ENCODE results near the gene FAM78A. TPM values are rescaled to one million over a fixed set of nuclear protein-coding genes. Genes with fewer than 3 reads are reported as not detected.
A peak's percentile ranks its signal among the peaks of the same experiment; 100 is the strongest.

The FAM78A gene
- total RNA-seq, 1 donor from 2014 or later = 0.85 TPM

GRCh38 chr9:131302244-131303075 lies 26.1 kb upstream of the FAM78A start:
- no peak for DNase-seq (ENCODE audit: low read depth)

- DNase-seq (ENCODE audit: low read depth) = no peak
Observed at GRCh38 chr9:131300444-131300843, 24.1 kb upstream of the FAM78A start.

DNA sequence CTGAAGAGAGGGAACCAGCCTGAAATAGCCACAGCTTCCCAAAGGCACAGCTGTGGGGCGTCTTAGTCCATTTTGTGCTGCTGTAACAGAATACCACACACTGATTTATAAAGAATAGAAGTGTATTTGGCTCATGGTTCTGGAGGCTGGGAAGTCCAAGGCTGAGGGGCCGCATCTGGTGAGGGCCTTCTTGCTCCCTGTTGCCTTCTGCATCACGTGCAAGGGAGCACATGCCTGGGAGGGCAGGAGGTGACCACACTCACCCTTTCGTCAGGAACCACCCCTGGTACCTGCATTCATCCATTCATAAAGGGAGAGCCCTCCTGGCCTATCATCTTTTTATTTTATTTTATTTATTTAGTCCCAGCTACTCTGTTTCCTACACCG lies 23.6 kb upstream of the FAM78A start:
- DNase-seq (ENCODE audit: low read depth) = no peak

DNA sequence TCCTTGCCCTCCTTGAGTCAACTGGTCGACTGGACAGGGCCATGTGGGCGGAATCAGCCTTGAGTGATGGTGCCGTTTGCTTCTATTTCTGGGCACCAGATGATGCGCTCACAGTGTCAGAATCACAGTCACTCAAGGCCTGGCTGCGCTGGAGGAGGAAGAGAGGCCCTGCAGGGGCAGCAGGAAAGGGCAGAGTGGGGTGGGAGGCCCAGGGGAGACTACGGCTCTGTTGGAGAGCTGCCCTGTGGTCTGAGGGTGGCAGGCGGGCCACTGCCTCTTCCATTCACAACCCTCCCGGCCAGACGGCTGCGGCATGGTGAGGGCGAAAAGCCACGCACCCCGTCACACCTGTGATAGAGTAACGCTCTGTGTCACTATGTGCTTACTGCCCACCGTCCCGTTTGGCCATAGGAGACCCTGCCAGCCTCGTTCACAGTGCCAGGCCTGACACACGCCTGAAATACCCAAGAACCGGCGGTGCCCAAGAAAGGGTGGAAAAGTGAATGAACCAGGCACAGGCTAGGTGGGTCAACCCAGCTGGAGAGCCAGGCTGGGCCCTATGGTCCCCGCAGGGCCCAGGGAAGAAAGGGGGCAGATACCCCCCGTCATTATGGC lies 23.1 kb upstream of the FAM78A start:
- no peak for DNase-seq (ENCODE audit: low read depth)

- no peak for DNase-seq (ENCODE audit: low read depth)
Observed at GRCh38 chr9:131298816-131299215, 22.5 kb upstream of the FAM78A start.

DNA sequence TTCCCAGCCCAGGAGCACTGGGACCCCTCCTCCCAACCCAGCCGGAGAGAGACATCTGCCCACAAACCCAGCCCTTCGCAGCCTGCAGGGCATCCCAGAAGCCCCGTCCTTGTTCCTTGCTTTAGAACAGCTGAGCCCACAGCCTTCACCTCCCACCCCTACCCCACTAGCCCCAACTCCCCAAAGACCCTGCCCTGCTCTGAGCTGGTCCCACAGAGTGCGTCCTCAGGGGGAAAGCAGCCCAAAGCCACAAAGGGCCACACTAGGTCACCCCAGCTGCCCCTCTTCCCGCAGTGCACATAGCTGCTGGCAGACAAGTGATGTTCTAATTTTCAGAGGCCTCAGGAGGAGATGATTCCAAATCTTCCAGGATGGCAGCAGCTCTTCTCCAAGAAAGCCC lies 22.0 kb upstream of the FAM78A start:
- DNase-seq (ENCODE audit: low read depth) = no peak

DNA sequence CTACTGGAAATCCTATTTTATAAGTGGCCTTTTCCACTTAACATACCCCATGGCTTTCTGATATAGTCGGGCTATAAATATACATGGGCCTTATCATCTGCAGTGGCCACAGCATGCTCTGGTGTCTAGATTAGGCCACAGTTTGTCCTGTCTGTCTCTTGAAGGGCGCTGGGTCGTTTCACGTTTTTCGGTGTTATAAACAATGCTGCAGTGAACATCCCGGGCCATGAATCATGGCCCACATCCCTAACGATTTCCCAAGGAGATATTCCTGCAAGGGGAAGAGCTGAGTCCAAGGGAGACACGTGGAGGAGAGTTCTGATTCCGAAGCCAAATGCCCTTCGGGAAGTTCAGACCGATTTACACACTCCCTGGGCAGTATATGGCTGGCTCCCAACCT lies 21.6 kb upstream of the FAM78A start:
- DNase-seq (ENCODE audit: low read depth) = no peak

GRCh38 chr9:131296906-131297500 lies 20.7 kb upstream of the FAM78A start:
- no peak for DNase-seq (ENCODE audit: low read depth)

DNA sequence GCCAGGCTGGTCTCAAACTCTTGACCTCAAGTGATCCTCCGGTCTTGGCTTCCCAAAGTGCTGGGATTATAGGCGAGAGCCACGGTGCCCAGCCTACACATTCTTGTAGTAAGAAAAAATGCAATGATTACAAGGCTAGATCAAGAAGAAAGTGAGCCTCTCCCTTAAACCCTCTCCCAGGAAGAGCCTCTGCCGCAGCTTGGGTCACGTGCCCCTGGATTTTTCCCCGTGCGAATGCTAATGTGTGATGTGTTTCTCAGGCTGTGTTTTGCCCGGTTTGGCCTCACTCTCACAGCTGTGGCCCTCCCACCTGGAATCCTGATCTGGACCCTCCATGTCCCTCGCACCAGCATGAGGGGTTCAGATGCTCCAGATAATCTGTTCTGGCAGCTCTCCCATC lies 20.1 kb upstream of the FAM78A start:
- no peak for DNase-seq (ENCODE audit: low read depth)

- no peak for DNase-seq (ENCODE audit: low read depth)
Observed at GRCh38 chr9:131292937-131293336, 16.6 kb upstream of the FAM78A start.

GRCh38 chr9:131291795-131292315 lies 15.5 kb upstream of the FAM78A start:
- no peak for DNase-seq (ENCODE audit: low read depth)

- DNase-seq (ENCODE audit: low read depth) = no peak
Observed at GRCh38 chr9:131290767-131291370, 14.6 kb upstream of the FAM78A start.

GRCh38 chr9:131290036-131290766 lies 13.9 kb upstream of the FAM78A start:
- DNase-seq (ENCODE audit: low read depth) = no peak

DNA sequence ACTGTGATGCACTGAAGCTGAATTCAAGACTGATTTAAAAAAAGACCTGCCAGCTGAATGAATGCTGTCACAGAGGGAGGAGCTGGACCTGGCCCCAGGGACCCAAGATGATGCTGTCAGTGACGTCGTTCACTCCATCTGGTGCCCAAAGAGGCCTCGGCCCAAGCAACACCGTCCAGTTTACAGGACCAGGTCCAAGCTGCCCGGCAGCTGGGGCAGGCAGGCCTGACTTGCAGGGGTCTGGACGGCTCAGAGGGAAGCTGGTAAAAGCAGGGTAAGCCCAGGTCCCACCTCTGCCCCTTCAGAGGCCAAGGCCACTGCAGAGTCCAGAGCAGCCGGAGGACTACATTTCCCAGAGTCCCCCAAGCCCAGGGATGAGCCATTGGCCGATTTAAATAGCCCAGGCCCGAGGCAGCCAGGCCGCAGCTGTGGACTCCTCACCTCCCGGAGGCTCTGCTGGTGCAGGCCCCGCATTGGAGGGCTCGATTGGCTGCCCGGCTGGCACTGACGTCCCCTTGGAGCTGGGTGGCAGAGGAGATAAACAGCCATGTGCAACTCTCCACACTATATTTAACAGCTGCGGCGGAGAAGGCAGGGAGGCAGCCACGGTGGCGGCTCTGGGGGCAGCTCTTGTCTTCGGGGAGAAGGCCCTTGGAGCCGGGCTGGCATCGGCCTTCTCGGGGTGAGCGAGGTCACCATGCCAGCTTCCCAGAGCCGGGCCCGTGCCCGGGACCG lies 13.2 kb upstream of the FAM78A start, which contains the start of gene PLPP7:
TSS of gene PLPP7 (plus strand) at position 423 of the 735 bp plus-strand sequence. CDS start at position 698, 275 bp downstream.
- DNase-seq (ENCODE audit: low read depth) = peak; percentile 55

GRCh38 chr9:131288217-131288616 lies 11.9 kb upstream of the FAM78A start:
- DNase-seq (ENCODE audit: low read depth) = no peak

- no peak for DNase-seq (ENCODE audit: low read depth)
Observed at GRCh38 chr9:131287359-131287758, 11.0 kb upstream of the FAM78A start.

GRCh38 chr9:131284856-131285255 lies 8.5 kb upstream of the FAM78A start:
- DNase-seq (ENCODE audit: low read depth) = no peak

DNA sequence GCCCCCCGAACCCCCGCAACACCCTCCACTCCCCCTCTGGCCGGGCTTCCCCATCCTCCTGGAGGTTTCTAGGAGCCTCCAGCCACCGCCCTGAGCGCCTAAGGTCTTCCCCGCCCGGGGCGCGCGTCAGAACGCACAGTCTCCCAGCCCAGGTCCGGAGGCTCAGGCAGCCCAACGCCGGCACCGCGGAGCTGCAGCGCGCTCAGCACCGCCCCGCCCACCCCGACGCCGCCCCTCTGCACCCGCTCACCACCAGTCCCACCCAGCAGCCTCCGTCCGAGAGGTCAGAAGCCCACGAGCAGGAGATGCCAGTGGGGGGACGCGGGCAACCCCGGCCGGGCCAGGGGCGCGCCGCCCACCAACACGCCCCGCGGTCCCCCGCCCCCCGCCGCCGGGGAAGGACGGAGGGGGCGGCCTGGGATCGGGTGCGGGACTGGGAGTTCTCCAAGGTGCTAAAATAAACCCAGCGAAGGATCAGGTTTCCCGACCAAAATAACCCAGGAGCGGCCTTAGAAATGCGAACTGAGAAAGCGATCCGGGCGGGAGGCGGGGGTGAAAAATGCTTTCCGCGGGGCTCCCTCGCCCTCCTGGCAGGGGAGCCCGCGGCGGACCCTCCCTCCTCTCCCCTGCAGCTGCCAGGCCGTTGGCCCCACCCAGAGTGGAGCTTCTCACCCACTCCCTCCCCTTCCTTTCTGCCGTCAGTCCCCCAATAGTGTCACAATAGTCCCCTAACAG lies 6.5 kb upstream of the FAM78A start:
- no peak for DNase-seq (ENCODE audit: low read depth)

DNA sequence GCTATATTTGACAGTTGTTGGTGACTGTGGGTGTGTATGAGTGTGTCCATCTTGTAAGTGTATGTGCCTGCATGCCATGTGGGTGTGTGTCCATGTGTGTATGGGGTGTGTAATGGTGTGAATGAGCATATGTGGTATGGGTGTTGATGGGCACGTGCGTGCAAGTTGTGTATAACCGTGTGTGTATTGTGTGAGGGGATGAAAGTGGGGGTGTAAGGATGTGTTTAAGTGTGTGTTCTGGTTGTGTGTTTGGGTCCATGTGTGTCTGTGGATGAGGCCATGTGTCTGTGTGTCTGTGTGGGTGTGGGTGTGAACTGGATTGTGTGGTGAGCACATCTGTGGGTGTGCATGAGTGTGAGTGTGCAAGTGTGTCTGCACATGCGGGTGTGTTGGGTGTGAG lies 5.9 kb upstream of the FAM78A start:
- DNase-seq (ENCODE audit: low read depth) = no peak
